Subcutaneous adipose tissue (tissue), 4 donors: Measurements from ENCODE around the gene RASGRF2. TPM values are rescaled to one million over a fixed set of nuclear protein-coding genes. Genes with fewer than 3 reads are reported as not detected.

ENCODE experiments used
- CTCF ChIP-seq: fragments of 450-650 bp; IDR thresholded peaks from one replicate; pipeline ENCODE4 v1.5.1; 2016; ENCODE audit warnings: low read depth, mild to moderate bottlenecking, control low read depth, antibody characterized with exemption, moderate library complexity
- total RNA-seq, 4 donors: library from RNA; depleted of rRNA; stranded (reverse); fragments of >200 nt; gene quantifications; one replicate each; pipeline ENCODE4 v1.1.0, GENCODE V29; 2016

Gene RASGRF2
- total RNA-seq, 4 donors from 2014 or later: 6.6 to 34.9 (median 20.2) TPM

GRCh38 chr5:81167078-81167477 lies 206.9 kb downstream of the RASGRF2 start:
- no peak for TF ChIP-seq CTCF

- no peak for TF ChIP-seq CTCF
Measured at GRCh38 chr5:81167544-81167943, 207.4 kb downstream of the RASGRF2 start.

GRCh38 chr5:81169924-81170323 lies 209.8 kb downstream of the RASGRF2 start:
- TF ChIP-seq CTCF: no peak

GRCh38 chr5:81171769-81172168 lies 211.6 kb downstream of the RASGRF2 start:
- no peak for TF ChIP-seq CTCF

- no peak for TF ChIP-seq CTCF
Measured at GRCh38 chr5:81172710-81173109, 212.5 kb downstream of the RASGRF2 start.

GRCh38 chr5:81177061-81177460 lies 216.9 kb downstream of the RASGRF2 start:
- no peak for TF ChIP-seq CTCF

- TF ChIP-seq CTCF: no peak
Measured at GRCh38 chr5:81179959-81180358, 219.8 kb downstream of the RASGRF2 start.
